ENCODE results near the gene UNC5A.

The UNC5A gene

GRCh38 chr5:176899296-176899891 is 89.0 kb downstream of the UNC5A start, which contains the start of gene HK3:
Gene HK3, minus strand, starts transcription at chr5:176899346. Its CDS starts 3,187 bp downstream, at chr5:176896159.
- no peak for DNase-seq (ENCODE audit: low spot score)

DNA sequence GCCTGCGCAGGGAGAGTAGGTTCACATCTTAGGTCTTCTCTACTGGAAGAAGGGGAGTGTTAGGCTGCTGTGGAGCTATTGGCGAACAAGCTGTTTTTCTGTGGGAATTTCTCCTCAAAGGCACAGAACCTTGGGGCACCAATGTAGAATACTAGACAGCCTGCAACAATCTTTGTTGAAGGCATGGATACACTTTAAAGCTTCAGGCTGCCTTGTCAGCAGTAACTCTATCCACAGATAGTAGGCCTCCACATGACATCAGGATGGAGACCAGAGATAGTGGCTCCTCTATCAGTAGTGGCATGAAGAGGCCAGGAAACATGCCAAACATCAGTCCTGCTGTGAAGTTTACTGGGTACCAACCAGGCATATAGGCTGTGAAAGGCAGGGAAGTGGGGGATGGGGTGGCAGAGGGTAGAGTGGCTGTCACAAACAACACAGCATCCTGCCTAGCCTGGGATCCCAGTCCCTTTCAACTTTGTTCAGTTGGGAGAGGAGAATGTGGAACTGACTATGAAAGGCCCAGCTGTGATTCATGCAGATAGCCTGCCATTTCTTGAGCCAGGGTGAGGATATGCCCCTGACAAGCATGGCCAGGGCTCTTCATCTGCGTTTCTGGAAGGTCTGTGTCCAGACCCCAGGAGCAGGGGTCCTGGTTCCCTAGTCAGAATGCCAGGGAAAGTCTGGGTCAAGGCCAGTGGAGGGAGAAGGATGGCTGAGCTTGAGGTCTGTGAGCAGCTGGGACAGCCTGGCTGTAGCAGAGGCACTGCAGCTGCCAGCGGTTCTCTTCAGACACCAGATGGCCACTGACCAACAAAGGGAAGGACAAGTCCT is 89.8 kb downstream of the UNC5A start:
- DNase-seq (ENCODE audit: low spot score): no peak

DNA sequence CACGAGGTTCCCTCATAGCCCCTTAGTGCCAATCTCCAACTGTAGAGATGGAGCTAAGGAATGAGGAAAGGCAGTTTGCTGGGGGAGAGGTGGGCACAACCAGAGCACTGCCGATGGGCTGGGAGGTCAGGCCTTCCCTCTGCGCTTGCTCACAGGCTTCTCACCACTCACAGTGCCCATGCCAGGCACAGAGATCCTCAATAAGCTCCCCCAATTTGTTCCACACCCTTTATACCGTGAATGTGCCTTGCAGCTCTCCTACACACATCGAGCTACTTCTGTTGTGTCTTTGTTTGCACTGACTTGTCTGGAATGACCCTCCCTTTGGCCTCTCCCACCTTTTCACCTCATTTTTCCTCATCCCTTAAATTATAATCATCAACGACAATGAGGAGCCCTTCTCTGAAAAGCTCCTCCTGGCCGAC is 90.4 kb downstream of the UNC5A start:
- DNase-seq (ENCODE audit: low spot score): no peak

GRCh38 chr5:176901260-176902101 is 91.1 kb downstream of the UNC5A start:
- no peak for DNase-seq (ENCODE audit: low spot score)

DNA sequence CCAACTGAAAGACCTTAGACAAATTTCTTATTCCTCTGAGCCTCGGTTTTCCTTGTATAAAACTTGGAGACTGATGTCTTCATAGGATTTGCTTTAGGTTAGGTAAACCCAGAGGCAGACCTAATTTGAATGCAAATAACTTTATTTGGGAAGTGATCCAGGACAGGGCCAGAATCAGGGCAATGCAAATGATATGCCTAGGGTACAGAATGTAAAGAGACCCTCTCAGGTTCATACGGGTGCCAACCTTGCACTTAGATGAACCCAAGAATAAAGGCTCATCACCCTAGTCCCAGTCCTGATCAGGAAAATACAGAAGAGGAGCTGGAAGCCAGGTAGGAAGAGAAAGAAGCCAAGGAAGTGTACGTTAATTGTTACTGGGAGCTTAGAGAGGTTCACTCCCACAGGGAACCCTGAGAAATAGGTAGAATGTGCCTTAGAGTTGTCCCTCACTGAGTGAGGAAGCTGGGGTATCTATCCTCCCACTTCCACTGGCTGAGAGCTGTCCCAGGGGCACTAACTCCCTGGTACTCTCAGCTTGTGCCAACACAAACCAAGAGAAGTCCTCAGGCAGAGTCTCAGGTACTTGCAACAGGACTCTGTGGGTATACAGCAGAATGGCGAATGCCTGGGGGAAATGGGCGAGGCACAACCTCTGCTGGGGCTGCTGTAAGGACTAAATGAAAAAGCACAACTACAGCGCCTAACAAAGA is 91.9 kb downstream of the UNC5A start:
- DNase-seq (ENCODE audit: low spot score): no peak

DNA sequence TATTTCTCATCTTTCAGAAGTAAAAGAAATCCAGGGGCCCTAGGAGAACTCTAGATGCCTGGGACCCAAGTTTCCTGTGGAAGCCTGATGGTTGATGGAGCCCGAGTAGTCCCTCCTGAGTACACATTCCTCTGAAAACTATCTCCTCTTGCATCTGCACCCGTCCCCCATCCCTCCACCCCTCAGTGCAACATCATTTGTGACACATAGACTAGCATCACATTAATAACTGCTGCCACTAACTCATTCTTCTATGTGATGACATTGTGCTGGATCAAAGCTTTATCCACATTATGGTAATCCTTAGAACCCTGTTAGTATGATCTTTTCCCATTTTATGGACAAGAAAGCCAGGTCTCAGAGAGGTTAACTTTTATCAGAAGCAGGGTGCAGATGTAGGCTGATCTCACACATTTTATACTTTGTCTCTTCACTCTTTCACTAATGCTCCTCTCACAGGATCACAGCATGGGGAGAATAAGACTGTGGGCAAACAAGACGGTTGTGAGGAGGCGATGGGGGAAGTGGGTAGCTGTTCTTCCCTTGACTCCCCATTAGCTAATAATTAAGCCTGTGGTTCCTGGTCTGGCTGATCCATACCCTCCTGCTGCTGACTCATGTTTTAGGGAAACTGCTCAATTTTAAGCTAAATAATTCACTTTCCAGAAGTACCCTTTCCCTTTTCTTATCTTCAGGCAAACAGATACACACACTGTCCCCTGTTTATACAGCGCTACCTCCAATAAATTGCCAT is 92.7 kb downstream of the UNC5A start:
- no peak for DNase-seq (ENCODE audit: low spot score)

- DNase-seq (ENCODE audit: low spot score): no peak
Observed at GRCh38 chr5:176904276-176904675, 93.9 kb downstream of the UNC5A start.

- no peak for DNase-seq (ENCODE audit: low spot score)
Observed at GRCh38 chr5:176906126-176906525, 95.8 kb downstream of the UNC5A start.

DNA sequence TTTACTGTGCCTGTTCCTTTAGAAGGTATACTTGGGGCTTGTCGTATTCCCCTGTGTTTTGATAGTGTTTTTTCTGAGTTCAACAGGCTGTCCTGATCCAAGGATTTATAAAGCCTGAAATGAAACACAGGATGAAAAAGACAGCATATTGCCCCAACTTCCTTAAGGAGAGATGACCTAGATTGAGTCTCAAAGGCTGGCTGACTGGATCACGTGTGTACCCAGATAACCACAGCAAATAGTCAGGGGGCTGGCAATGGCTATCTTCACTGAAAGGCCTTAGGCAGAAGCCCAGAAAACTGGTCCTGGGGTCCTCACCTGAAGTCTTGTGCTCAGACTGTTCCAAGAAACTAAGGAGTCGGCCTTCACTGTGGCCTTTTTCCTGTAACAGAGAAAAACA is 96.4 kb downstream of the UNC5A start:
- no peak for DNase-seq (ENCODE audit: low spot score)

GRCh38 chr5:176908675-176909368 is 98.5 kb downstream of the UNC5A start:
- DNase-seq (ENCODE audit: low spot score): no peak

DNA sequence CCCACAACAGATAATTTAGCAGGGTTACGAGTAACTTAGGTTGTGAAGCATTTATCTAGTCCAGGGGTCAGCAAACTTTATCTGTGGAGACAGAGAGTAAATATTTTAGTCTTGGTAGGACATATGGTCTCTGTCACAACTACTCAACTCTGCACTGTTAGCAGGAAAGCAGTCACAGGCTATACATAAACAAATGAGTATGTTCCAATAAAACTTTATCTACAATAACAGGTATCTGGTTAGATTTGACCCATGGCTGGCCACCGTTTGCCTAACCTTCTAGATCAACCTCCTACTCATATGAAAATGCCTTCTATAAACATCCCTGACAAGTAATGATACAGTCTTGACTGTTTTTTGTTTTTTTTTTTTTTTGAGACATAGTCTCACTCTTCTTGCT is 101.8 kb downstream of the UNC5A start:
- no peak for DNase-seq (ENCODE audit: low spot score)

- DNase-seq (ENCODE audit: low spot score): no peak
Observed at GRCh38 chr5:176915906-176916305, 105.5 kb downstream of the UNC5A start.

DNA sequence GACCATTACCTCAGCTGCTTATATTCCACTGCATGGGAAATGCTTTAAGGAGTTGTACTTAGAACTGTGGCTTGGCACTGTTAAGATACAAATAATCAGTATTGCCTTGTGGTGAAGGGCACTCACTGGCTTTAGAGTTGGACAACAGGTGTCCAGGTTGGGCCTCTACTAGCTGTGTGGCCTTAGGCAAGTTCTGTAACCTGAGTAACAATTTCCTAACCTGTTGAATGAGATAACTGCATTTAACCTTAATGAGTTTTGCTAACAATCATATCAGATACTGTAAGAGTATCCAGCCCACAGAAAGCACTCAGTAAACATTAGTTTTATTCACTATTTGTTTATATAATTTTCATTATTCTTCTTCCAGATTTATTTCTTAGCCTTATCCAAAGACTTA is 106.0 kb downstream of the UNC5A start:
- DNase-seq (ENCODE audit: low spot score): no peak

GRCh38 chr5:176918613-176919012 is 108.3 kb downstream of the UNC5A start:
- DNase-seq (ENCODE audit: low spot score): no peak

- DNase-seq (ENCODE audit: low spot score): no peak
Observed at GRCh38 chr5:176921714-176922113, 111.4 kb downstream of the UNC5A start.

- DNase-seq (ENCODE audit: low spot score): no peak
Observed at GRCh38 chr5:176922817-176923216, 112.5 kb downstream of the UNC5A start.

DNA sequence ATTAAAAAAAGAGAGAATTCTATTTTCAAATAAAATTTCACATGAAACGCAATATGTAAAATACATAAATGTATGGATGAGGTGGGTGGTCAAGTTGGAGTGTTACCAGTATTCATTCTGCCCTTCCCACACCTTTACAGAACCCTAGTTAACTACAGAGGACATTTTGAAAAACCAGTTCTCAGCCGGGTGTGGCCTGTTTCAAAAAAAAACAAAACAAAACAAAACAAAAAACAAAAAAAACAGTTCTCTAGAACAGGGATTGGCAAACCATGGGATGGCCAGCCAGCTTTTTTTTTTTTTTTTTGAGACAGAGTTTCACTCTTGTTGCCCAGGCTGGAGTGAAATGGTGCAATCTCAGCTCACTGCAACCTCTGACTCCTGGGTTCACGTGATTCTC is 117.2 kb downstream of the UNC5A start:
- DNase-seq (ENCODE audit: low spot score): no peak

DNA sequence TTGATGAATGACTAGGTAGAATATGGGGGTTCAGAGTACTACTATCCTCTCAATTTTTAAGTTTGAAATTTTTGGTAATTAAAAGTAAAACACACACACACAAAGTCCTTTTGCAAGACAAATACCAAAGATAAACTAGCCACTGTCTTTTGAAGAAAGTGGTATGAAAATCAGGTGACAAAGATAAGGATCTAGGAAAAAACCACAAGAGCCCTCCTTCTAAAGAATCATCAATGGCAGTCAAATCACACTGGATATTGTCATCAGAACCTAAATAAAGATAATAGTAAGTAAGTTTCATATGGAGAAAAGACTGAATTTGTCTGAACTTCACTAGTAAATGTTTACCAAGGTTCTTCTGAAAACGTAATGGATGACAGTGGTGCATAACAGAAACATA is 119.3 kb downstream of the UNC5A start:
- DNase-seq (ENCODE audit: low spot score): no peak
